WTC11 (cell line): ENCODE measurements around the gene RAB11FIP3.

Experiments
- ATF1 ChIP-seq: sonication (generic); formaldehyde crosslinking; IDR thresholded peaks from 2 replicates; pipeline ENCODE4 v1.8.1; 2023; ENCODE audit warnings: mild to moderate bottlenecking, moderate library complexity, missing genetic modification reagents
- ATF2 ChIP-seq: sonication (generic); formaldehyde crosslinking; IDR thresholded peaks from 2 replicates; pipeline ENCODE4 v1.8.1; 2022; ENCODE audit warnings: low read depth, missing genetic modification reagents, borderline replicate concordance
- ATF3 ChIP-seq: sonication (generic); formaldehyde crosslinking; conservative IDR thresholded peaks from 2 replicates; pipeline ENCODE4 v1.8.1; 2022; ENCODE audit warnings: mild to moderate bottlenecking, missing genetic modification reagents
- CREB1 ChIP-seq: sonication (generic); formaldehyde crosslinking; IDR thresholded peaks from 2 replicates; pipeline ENCODE4 v1.8.0; 2023; ENCODE audit warnings: mild to moderate bottlenecking, missing genetic modification reagents
- CTCF ChIP-seq: fragments of 200-600 bp; IDR thresholded peaks from 2 replicates; pipeline ENCODE4 v1.8.0; 2022; ENCODE audit warnings: antibody characterized with exemption
- E2F4 ChIP-seq: sonication (generic); formaldehyde crosslinking; IDR thresholded peaks from 2 replicates; pipeline ENCODE4 v1.8.1; 2022; ENCODE audit warnings: low read depth, mild to moderate bottlenecking, moderate library complexity, missing genetic modification reagents, borderline replicate concordance
- E2F5 ChIP-seq: sonication (generic); formaldehyde crosslinking; IDR thresholded peaks from 2 replicates; pipeline ENCODE4 v1.8.1; 2022; ENCODE audit warnings: mild to moderate bottlenecking, moderate library complexity, missing genetic modification reagents
- GRHL2 ChIP-seq: fragments of 250-450 bp; sonication (Bioruptor Pico); IDR thresholded peaks from 2 replicates; pipeline ENCODE4 v1.8.0; 2022; ENCODE audit warnings: mild to moderate bottlenecking, moderate library complexity; ENCODE audit not compliant: insufficient replicate concordance, severe bottlenecking
- JAZF1 ChIP-seq: fragments of 250-450 bp; sonication (Bioruptor Pico); IDR thresholded peaks from 2 replicates; pipeline ENCODE4 v1.9.0; 2021; ENCODE audit warnings: moderate library complexity, mild to moderate bottlenecking, inconsistent platforms
- JUN ChIP-seq: sonication (generic); formaldehyde crosslinking; IDR thresholded peaks from 2 replicates; pipeline ENCODE4 v1.8.0; 2023; ENCODE audit warnings: mild to moderate bottlenecking, missing genetic modification reagents
- SOX15 ChIP-seq: fragments of 250-450 bp; sonication (Bioruptor Pico); IDR thresholded peaks from 2 replicates; pipeline ENCODE4 v1.9.0; 2021; ENCODE audit warnings: mild to moderate bottlenecking
- ZBTB43 ChIP-seq: sonication (generic); formaldehyde crosslinking; IDR thresholded peaks from 2 replicates; pipeline ENCODE4 v1.8.1; 2023; ENCODE audit warnings: mild to moderate bottlenecking, missing genetic modification reagents
- ZNF396 ChIP-seq: fragments of 250-450 bp; sonication (Bioruptor Pico); IDR thresholded peaks from 2 replicates; pipeline ENCODE4 v1.8.0; 2021; ENCODE audit warnings: mild to moderate bottlenecking, moderate library complexity, borderline replicate concordance
- ZNF416 ChIP-seq: fragments of 250-450 bp; sonication (Bioruptor Pico); IDR thresholded peaks from 2 replicates; pipeline ENCODE4 v1.9.0; 2021; ENCODE audit warnings: mild to moderate bottlenecking, inconsistent platforms

- TF ChIP-seq GRHL2 (CRISPR knock-in tag), result no peak
- TF ChIP-seq CTCF, result no peak
- no peak; the same call in 1 of the 2 replicates for TF ChIP-seq E2F5 (CRISPR knock-in tag)
- TF ChIP-seq E2F4 (CRISPR knock-in tag), result no peak
- no peak for TF ChIP-seq ATF2 (CRISPR knock-in tag)
- TF ChIP-seq JUN, result peak; percentile 90
- no peak for TF ChIP-seq SOX15 (CRISPR knock-in tag)
- no peak for TF ChIP-seq CREB1 (CRISPR knock-in tag)
- TF ChIP-seq ATF1 (CRISPR knock-in tag), result no peak
- TF ChIP-seq JAZF1 (CRISPR knock-in tag), result no peak
- no peak for TF ChIP-seq ZNF396 (CRISPR knock-in tag)
- no peak for TF ChIP-seq ZBTB43
- TF ChIP-seq ZNF416 (CRISPR knock-in tag), result no peak
- no peak for TF ChIP-seq ATF3 (CRISPR knock-in tag)
Observed at GRCh38 chr16:527015-527903, 101.8 kb downstream of the RAB11FIP3 start, which contains the start of gene CAPN15.
